Fibroblast of peridontal ligament (primary cell): ENCODE data around the gene TERC.
"Not testable (repeated sequence)": the region's sequence is repeated elsewhere in the genome, so short reads cannot be mapped to it uniquely, and the experiment has no call there.

Source experiments
- DNase-seq: peaks from one replicate; pipeline ENCODE4 v3.0.0-alpha.2; 2010; ENCODE audit errors: extremely low read depth

TERC gene

DNA sequence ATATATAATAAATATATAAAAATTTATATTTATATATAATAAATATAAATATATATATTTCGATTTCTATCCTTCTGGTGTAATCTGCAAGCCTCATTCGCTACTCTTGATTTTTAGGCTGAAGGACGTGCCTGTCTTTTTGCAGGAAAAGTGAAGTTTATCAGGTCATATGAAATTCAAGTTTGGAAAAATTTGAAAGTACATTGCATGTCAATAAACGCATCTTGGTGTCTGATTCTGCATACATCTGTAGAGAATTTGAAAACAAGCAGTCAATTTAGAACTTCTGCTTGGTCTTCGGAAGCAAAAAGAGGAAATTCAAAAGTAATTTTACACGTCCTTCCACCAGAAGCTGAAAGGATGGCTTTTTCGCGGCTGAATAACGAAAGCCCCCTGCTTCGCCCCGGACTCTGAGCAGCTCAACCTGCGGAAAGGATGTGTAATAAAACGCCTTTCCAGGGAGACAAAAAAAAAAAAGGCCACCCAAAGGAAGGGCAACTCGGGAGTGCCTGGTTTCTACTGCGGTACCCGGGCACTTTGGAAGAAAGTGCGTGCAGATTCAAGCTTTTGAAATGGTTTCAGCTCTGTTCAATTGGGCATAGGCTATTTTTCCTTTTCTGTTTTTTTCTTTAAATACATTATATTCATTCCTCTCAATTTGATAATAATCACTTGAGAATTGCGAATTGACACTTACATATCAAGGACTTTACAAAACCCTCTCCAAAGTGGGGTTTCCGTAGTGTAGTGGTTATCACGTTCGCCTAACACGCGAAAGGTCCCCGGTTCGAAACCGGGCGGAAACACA, 6.8 kb upstream of the TERC start:
- DNase-seq = peak; percentile 92

GRCh38 chr3:169769287-169770181, 4.7 kb upstream of the TERC start, which contains the start of gene ACTRT3:
ACTRT3 (minus strand) TSS chr3:169769561; CDS start chr3:169769520, 41 bp downstream.
- peak; percentile 61 for DNase-seq

DNA sequence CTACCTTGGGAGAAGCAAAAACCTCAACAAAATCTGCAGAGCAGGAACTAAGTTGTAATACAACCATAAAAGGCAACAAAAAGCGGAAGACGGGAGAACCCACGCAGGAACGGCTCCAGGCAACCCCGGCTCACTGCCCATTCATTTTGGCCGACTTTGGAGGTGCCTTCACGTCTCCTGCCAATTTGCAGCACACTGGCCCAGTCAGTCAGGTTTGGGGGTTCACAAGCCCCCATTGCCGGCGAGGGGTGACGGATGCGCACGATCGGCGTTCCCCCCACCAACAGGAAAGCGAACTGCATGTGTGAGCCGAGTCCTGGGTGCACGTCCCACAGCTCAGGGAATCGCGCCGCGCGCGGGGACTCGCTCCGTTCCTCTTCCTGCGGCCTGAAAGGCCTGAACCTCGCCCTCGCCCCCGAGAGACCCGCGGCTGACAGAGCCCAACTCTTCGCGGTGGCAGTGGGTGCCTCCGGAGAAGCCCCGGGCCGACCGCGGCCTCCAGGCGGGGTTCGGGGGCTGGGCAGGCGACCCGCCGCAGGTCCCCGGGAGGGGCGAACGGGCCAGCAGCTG, 463 bp downstream of the TERC start:
- DNase-seq = peak; percentile 68

DNA sequence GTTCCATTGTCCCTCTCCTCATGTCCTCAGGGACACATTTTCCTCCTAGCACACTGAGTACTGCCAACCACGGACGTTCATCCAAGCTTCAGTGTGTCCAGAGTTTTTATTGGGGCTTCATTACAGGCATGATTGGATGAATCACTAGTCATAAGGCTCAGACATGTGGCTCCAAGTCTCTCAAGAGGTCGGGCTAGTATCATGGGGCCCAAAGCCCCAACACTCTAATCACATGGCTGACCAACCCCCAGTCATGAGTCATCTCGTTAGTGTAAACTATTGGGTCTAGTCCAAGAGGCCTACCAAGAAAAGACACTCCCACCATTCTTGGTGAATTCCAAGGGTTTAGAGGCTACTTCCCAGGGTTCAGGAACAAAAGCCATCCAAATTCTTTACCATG, 4.4 kb downstream of the TERC start:
- peak; percentile 66 for DNase-seq

GRCh38 chr3:169759256-169759655, 5.6 kb downstream of the TERC start:
- no peak for DNase-seq

- DNase-seq = no peak
Measured at GRCh38 chr3:169758359-169758994, 6.4 kb downstream of the TERC start.

GRCh38 chr3:169755488-169755887, 9.4 kb downstream of the TERC start:
- no peak for DNase-seq

GRCh38 chr3:169754711-169755110, 10.1 kb downstream of the TERC start:
- DNase-seq = no peak

DNA sequence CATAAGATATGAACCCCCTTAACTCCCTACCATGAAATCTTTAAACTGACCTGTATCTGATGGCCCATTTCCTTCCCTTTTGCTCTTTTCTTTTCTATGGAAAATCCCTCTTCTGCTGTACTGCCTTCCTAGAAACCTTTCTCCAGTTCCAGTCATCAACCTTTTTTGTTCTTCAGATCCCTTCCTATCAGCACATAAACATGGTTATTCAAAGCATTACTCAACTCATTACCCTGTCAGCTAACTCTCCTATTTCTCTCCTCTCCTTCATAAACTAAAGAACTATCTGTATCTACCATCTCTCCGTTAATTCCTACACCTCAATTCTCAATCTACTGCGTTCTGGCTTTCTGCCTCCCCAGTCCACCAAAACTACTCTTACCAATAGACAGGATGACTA, 13.0 kb downstream of the TERC start:
- DNase-seq = no peak

GRCh38 chr3:169750665-169751064, 14.2 kb downstream of the TERC start:
- DNase-seq = no peak

GRCh38 chr3:169748670-169749069, 16.2 kb downstream of the TERC start:
- no peak for DNase-seq

- no peak for DNase-seq
Measured at GRCh38 chr3:169746924-169747323, 17.9 kb downstream of the TERC start.

DNA sequence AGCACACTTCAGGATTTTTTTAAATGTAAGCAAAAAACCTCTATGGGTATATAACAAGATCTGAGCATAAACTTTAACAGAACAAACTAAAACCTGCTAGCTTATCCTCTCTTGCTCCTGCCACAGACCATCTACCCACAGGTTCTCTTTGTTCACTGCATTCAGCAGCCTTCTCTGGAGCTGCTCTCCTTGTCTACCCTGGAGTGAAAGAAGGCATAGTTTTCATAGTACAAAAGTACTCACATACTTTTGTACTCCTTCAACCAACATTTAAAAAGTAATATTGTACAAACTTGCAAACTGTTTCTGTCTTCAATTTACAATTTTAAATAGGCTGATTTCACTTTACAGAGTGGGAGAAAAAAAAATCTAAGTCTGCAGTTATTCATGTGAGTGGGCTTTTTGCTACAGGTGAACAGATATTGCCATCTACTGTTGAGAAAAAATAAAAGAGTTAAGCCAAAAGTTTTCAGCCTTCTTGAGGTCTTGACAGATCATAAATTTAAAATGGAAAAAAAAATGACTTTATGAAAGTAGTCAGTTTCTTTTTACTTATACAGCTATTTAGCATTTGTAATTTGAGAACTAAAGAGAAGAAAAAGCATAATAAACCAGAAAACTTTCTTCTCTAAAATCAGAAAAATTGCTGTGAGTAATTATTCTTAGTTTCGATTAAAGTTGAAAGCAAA, 20.4 kb downstream of the TERC start:
- DNase-seq = peak; percentile 31

DNA sequence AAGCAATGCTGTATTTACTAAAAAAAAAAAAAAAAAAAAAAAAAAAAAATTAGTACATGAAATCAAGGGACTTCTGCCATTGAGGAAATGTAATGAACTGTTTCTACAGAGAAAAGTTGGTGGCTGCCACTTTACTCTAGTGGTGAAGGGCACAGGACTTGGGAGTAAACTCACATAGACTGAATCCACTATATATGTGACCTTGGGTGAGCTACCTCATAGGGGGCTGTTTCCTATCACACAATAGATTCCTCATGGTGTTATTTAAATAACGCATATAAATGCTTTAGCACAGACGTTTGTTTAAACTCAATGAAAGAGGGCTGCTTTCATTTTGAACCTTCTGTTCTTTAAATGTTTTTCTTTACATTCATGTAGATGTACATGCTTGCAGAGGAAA, 25.8 kb downstream of the TERC start:
- DNase-seq = no peak

- DNase-seq = not testable (repeated sequence)
Measured at GRCh38 chr3:169731857-169732256, 33.0 kb downstream of the TERC start.

- DNase-seq = no peak
Measured at GRCh38 chr3:169722724-169723123, 42.1 kb downstream of the TERC start.

GRCh38 chr3:169718415-169718814, 46.4 kb downstream of the TERC start:
- not testable (repeated sequence) for DNase-seq
